ENCODE measurements around the gene S100P.
"Not testable (repeated sequence)": the region's sequence is repeated elsewhere in the genome, so short reads cannot be mapped to it uniquely, and the experiment has no call there.

The S100P gene

DNA sequence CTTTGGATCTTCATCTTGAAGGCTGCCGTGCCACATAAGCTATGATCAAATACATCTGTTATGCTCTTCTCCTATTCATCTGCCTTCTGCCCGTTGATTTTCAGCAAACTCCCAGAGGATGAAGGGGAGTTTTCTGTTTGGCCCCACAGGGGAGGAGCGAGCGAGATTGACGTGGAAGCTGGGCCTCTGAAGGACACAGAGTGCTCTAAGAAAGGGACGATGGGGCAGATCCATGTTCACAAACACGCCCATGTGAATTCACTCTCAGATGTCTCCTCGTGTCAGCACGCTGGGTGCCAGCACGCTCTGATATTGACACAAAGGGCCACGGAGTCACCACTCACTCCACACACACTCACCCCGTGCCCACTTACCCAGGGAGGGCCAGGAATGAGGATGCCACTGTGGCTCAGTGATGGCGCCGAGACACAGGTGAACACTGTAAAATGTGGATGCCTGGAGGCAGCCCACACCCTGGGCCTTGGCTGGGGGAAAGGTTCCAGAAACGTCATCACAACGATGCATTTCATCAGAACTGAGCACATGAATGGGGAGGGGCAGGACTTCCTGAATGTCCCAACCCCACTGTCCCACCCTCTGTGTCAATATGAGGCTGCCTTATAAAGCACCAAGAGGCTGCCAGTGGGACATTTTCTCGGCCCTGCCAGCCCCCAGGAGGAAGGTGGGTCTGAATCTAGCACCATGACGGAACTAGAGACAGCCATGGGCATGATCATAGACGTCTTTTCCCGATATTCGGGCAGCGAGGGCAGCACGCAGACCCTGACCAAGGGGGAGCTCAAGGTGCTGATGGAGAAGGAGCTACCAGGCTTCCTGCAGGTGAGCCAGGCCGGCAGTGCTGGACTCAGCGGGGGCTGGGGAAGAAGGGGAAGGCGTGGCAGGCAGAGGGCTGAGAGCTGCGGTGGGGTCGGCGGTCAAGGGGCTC lies at the start of gene S100P:
TSS of gene S100P (plus strand) at position 648 of the 946 bp plus-strand sequence. CDS start at position 703, 55 bp downstream.
- DNase-seq (ENCODE audit: low read depth, low spot score), result no peak

DNA sequence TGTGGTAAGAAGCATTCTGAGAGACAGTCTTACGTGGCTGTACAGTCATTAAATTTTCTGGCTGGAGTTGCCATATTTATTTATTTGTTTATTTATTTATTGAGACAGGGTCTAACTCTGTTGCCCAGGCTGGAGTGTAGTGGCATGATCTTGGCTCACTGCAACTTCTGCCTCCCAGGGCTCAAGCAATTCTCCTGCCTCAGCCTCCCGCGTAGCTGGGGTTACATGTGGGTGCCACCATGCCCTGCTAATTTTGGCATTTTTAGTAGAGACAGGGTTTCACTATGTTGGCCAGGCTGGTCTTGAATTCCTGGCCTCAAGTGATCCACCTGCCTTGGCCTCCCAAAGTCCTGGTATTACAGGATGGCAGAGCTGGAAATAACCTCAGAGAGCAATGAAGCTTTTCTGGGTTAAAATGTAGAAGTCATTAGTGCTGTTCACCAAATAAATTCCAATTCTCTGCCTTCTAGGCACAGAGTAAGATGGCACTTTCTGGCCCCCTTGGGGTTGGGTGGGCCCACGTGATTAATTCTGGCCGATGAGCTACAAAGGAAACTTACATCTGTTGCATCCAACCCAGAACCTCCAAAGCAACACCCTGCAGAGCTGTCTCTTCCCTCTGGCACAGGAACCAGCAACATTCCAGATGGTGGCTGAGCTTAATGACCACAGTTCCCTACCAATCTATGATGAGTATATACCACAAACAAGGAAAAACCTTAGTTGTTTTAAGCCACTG lies 48.7 kb upstream of the S100P start:
- DNase-seq (ENCODE audit: low read depth, low spot score), result no peak

DNA sequence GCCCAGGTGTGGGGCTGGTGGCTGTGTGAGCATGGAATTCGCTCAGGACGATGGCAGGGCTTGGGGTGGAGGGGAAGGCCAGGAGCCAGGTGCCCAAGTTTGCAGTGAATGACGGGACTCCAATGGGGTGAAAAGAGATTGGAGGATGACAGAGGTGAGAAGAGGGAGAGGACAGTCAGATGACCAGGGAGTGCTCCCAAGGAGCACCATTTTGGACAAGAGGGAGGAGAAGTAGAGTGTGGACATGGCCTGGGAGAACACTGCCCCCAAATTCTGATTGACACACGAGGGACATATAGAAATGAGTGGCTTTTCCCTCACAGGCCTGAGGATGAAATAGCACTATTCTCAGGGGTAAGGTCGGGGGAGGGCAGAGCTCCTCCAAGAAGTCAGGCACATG lies 46.5 kb upstream of the S100P start:
- DNase-seq (ENCODE audit: low read depth, low spot score), result no peak

GRCh38 chr4:6647582-6648230 lies 46.0 kb upstream of the S100P start:
- no peak for DNase-seq (ENCODE audit: low read depth, low spot score)

GRCh38 chr4:6649216-6649615 lies 44.5 kb upstream of the S100P start:
- no peak for DNase-seq (ENCODE audit: low read depth, low spot score)

- DNase-seq (ENCODE audit: low read depth, low spot score), result not testable (repeated sequence)
Measured at GRCh38 chr4:6654211-6654610, 39.5 kb upstream of the S100P start.

- not testable (repeated sequence) for DNase-seq (ENCODE audit: low read depth, low spot score)
Measured at GRCh38 chr4:6655291-6655690, 38.4 kb upstream of the S100P start.

- no peak for DNase-seq (ENCODE audit: low read depth, low spot score)
Measured at GRCh38 chr4:6655924-6656323, 37.8 kb upstream of the S100P start.

- no peak for DNase-seq (ENCODE audit: low read depth, low spot score)
Measured at GRCh38 chr4:6657242-6658208, 36.2 kb upstream of the S100P start.

GRCh38 chr4:6658209-6658595 lies 35.5 kb upstream of the S100P start:
- DNase-seq (ENCODE audit: low read depth, low spot score), result no peak

DNA sequence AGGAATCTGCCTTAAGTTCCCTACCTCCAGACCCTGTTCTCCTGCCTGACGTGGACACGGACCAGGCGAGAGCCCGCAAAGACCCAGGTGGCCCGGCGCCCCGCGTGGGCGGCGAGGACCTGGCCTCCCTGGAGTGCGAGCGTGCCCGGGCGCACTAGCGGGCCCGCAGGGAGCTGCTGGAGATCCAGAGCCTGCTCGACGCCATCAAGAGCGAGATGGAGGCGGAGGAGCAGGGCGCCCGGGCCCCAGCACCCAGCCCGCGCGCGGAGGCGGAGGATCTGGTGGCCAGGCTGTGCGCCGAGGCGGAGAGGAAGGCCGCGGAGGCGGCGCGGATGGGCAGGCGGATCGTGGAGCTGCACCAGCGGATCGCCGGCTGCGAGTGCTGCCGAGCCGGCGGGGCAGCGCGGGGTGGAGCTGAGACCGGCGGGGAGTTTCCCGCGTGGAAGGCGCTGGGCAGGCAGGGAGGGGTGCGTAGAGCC lies 35.0 kb upstream of the S100P start:
- DNase-seq (ENCODE audit: low read depth, low spot score), result no peak

DNA sequence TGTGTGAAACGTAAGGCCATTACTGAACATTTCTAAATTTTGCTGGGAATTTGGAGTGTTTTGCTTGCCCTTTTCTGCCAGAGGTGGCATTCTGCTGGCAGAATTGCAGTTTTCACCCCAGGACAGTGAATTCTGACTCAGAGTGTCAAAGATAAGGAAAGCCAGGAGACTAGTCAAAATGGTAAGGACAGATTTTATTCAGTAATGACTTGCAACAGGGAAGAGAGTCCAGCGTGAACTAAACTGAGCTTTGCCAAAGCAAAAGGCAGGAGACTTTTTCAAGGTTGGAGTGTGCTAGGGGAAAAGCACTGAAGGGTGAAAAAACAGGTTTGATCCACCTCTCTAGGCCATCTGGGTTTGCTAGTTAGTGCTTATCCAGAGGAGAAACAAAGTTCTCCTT lies 33.8 kb upstream of the S100P start:
- DNase-seq (ENCODE audit: low read depth, low spot score), result no peak

- no peak for DNase-seq (ENCODE audit: low read depth, low spot score)
Measured at GRCh38 chr4:6660430-6660829, 33.2 kb upstream of the S100P start.

DNA sequence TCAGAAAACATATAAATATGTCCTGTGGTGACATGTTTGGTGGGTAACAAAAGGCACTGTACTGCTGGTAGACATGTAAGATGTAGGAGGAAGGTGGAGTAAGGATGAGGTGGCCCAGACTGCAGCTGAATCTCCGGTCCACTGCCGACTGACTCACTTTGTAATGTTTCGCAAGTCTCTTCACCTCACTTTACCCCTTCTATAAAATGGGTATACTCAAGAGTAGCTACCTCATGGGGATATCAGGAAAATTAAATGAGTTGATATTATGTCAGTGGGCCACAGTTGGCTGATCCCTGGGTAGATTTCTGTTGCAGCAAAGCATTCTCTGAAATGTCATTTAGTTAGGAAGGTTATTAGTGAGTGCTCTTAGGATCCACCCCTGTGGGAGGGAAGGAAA lies 31.1 kb upstream of the S100P start:
- no peak for DNase-seq (ENCODE audit: low read depth, low spot score)

DNA sequence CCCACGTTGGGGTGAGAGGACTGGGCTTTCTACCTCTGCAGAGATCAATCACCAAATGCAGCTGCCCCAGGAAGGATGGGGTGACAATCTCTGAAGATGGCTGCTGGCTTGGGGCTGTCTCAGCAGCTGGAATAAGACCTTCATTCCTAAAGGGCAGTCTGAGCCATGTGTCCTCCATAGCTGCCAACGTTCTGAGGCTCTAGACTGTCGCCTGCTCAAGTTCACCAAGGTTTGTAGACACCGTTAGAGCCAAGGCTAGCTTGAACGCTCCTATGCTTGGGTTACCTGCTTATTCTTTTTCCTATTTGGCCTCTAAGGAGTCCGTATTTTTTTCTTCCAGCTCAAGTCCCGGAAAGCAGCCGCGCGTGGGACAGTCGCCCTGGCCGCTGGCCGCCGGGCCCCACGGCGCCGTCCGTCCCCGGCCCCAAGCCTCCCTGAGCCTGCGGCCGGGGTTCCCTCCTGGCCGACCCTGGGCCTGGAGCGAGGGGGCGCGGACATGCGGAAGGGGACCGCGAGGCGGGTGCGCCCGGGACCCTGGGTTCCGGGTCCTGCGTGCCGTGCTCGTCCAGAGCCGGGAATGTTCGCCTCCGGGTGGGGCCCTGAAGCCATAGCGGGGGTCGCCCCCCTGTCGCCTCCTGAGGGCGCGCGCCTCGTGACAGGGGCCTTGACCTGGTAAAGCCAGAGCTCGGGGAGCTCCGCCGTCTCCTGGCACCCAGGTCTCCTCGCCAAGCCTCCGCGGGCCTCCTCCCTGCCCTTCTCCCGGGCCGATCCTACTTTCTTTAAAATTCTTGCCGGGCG lies 29.9 kb upstream of the S100P start:
- DNase-seq (ENCODE audit: low read depth, low spot score), result no peak

GRCh38 chr4:6665320-6665654 lies 28.4 kb upstream of the S100P start:
- DNase-seq (ENCODE audit: low read depth, low spot score), result no peak

- no peak for DNase-seq (ENCODE audit: low read depth, low spot score)
Measured at GRCh38 chr4:6668391-6668790, 25.3 kb upstream of the S100P start.

DNA sequence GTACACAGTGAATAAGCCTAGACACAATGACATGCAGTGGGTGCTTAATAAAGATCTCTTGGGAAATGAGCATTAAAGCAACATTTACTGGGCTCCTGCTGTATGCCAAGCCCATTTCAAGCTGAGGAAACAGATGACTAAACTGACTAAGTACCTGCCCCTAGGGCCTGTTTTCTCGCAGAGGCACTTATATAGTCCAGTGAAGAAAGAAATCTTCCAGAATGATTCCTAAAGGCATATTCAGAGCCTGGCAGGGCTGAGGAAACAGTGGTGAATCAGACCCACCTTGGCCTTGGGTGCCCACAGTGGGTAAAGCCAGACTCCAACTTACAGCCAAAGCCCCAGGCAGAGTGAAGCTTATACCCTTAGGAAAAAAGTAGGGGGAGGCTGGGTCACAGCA lies 22.0 kb upstream of the S100P start:
- DNase-seq (ENCODE audit: low read depth, low spot score), result no peak

DNA sequence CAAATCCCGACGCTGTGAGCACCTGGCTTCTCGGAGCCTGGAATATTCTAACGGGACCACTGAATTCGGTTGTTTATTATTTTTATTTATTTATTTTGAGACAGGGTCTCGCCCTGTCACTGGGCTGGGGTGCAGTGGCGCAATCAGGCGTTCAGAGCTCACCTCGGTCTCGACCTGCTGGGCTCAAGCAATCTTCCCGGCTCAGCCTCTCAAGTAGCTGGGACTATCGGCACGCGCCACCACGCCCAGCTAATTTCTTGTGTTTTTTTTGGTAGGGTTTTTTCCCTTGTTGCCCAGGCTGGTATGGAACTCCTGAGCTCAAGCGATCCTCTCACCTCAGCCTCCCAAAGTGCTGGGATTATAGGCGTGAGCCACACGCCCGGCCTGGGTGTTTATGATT lies 21.5 kb upstream of the S100P start:
- DNase-seq (ENCODE audit: low read depth, low spot score), result no peak

- not testable (repeated sequence) for DNase-seq (ENCODE audit: low read depth, low spot score)
Measured at GRCh38 chr4:6672541-6673190, 21.0 kb upstream of the S100P start.

Measured in activated CD4-positive, CD25-positive, alpha-beta regulatory T cell treated with anti-CD3 and anti-CD28 coated beads, Interleukin-2, amount 50 U/mL, for 16 hours (primary cell).